Coronary artery (tissue), 2 donors: ENCODE data around the gene ASIC2.

Source experiments
- DNase-seq: peaks from one replicate; pipeline ENCODE4 v3.0.0-alpha.2; 2017; ENCODE audit warnings: low spot score
- H3K27ac ChIP-seq, 2 donors: fragments of 200-600 bp; sonication (generic); one replicate each; pipeline ENCODE4 v1.5.1; 2016 to 2019
- H3K4me3 ChIP-seq: fragments of 200-600 bp; sonication (generic); 2 replicates; pipeline ENCODE4 v1.5.1; 2016; ENCODE audit warnings: mild to moderate bottlenecking, moderate library complexity
- TF ChIP-seq, protein P1 (sequence below): fragments of 200-600 bp; sonication (generic); IDR thresholded peaks from one replicate; pipeline ENCODE4 v1.5.1; 2019; ENCODE audit warnings: antibody characterized with exemption

ASIC2 gene

DNA sequence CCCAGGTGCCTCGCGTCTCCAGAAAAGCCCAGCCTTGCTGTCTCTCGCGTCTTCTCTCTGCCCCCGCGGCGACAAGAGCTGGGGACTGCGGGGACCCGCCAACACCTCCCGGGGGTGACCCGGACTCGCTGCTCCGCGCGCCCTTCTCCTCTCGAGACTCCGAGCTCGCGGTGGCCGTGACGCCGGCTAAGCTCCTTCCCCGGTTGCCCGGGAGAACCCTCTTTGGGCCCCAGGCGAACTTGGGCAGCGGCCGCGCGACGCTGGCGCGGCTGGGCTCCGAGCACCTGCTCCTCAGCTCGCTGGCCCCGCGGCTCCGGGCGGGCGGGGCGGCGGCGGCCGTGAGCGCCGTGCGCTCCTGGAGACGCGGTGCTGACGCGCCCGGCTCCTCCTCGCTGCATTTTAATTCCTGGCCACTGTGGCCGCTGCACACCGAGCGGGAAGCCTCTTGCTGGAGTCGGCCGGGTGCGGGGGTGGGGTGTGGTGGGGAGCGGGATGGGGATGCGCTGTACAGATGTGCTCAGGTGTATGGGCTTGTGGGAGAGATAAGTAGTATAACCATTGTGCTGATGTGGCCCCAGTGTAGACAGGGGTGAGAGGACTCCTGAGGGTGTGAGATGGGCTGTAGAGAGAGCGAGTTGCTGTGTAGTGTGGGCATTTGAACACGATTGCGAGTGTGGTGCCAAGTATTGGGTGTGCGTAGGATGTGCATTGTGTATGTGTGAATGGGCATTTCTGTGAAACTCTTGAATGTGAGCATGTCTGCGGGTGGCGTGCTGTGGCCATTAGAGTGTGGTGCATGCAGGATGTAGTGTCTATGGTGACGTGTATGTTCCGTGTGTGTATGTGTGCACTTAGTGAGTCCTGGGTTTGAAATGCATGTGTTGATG, at the start of gene ASIC2:
Gene ASIC2 (minus strand): TSS at position 315 of the 887 bp plus-strand sequence.
- peak within 1 kb of the TSS; percentile 67 for H3K4me3 ChIP-seq
- no peak for DNase-seq
- TF ChIP-seq, protein P1, sequence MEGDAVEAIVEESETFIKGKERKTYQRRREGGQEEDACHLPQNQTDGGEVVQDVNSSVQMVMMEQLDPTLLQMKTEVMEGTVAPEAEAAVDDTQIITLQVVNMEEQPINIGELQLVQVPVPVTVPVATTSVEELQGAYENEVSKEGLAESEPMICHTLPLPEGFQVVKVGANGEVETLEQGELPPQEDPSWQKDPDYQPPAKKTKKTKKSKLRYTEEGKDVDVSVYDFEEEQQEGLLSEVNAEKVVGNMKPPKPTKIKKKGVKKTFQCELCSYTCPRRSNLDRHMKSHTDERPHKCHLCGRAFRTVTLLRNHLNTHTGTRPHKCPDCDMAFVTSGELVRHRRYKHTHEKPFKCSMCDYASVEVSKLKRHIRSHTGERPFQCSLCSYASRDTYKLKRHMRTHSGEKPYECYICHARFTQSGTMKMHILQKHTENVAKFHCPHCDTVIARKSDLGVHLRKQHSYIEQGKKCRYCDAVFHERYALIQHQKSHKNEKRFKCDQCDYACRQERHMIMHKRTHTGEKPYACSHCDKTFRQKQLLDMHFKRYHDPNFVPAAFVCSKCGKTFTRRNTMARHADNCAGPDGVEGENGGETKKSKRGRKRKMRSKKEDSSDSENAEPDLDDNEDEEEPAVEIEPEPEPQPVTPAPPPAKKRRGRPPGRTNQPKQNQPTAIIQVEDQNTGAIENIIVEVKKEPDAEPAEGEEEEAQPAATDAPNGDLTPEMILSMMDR, result no peak
- H3K27ac ChIP-seq, result no peak within 1 kb of the TSS

DNA sequence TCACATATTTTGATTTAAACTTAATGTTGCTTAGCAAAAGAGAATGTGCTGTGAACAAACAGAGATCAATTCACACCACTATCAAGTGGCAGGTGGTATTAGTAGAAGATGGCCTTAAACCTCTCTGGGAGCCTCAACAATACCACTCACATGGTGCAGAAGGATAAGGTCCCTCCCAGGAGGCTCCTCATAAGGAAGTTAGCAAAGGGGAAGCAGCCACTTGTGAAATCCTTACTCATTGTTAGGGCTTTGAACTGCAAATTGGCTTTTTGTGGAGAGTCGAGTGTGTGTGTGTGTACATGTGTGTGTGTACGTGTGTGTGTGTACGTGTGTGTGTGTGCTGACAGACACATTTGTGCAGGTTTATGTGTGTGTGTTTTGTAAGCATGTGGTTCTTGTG, 48.9 kb upstream of the ASIC2 start:
- Histone ChIP-seq H3K27ac (no peak overlapping the region), H3K4me3 (no peak overlapping the region)
- TF ChIP-seq, protein P1, result no peak
- no peak for DNase-seq

DNA sequence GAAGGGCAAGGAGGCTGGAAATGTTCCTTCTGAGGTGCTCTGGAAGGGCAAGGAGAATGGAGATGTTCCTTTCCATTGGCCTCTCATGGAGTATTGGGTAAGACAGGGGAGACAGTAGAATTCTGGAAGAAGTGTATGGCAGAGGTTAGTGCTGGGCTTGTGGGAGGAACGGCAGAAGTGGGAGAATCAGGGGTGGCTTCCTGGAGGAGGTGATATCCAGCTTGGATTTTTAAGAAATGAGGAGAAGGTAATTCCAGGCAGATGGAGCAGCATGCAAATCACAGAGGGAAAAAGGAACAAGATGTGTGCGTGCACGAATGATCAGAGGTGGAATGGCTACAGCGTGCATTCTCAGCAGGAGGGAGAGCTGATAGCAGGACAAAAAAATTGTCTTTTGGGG, 45.1 kb upstream of the ASIC2 start:
- no peak overlapping the region for H3K4me3 ChIP-seq
- TF ChIP-seq, protein P1, result no peak
- H3K27ac ChIP-seq, result no peak overlapping the region
- no peak for DNase-seq

DNA sequence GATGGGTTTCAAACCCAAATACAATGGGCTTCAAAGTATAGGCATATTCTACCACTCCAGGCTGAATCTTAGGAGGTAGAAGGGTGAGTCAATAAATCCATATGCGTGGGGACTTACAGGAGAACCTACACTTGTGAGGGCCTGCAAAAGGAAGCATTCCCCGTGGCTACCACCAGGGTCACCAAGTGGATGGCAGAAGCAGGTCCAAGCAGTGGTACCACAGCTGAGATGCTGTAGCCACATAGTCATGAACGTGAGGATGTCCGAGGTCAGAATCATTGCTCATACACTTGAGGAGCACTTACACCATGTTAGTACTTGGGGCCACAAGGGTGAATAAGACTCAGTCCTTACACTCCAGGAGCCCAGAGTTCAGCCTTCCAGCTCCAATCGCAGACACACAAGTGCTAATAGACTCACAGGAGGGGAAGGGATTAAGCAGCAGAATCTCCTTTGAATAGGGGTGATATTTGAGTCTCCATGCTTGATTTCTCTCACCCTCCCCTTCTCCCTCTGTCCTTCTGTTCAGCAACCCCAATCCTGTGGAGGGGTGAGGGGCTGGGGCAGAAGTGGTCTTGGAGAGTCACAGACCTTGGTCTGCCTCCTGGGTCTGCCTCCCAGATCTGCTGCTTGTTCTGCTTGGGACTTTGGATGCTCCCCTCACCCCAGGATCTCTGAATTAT, 42.5 kb upstream of the ASIC2 start:
- H3K4me3 ChIP-seq, result no peak overlapping the region
- H3K27ac ChIP-seq, result no peak overlapping the region
- no peak for DNase-seq
- TF ChIP-seq, protein P1, result no peak

DNA sequence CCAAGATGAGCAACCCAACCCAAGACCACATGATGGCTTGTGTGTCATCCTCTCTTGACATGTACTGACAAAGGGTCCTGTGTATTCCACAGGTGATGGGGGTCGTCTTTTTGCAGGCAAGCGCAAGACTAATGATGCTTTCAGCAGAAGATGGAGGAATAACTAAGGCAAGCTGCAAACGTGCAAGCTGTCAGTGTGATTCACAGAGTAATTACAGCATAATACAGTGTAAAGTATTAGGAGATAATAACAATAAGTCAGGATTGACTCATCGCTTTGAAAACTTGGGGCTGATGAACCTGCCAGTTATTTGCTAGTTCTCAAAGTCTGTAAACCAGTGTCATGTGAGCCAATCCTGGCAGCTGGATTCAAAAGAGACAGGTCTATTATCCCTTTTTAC, 41.6 kb upstream of the ASIC2 start:
- TF ChIP-seq, protein P1, result no peak
- DNase-seq, result no peak

DNA sequence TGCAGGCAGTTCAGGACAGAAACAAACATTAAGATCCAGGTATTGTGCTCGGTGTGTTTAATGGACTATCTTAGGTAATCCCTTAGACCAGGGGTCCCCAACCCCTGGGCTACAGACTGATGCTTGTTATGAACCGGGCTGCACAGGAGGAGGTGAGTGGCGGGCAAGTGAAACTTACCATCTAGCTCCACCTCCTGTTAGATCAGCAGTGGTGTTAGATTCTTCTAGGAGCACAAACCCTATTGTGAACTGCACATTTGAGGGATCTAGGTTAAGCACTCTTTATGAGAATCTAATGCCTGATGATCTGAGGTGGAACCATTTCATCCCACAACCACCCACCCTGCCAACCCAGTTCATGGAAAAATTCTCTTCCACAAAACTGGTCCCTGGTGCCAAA, 37.8 kb upstream of the ASIC2 start:
- TF ChIP-seq, protein P1, result no peak

More for the DNA sequence above, 41.6 kb upstream of the ASIC2 start:
- H3K27ac ChIP-seq, result no peak overlapping the region
- no peak overlapping the region for H3K4me3 ChIP-seq

DNA sequence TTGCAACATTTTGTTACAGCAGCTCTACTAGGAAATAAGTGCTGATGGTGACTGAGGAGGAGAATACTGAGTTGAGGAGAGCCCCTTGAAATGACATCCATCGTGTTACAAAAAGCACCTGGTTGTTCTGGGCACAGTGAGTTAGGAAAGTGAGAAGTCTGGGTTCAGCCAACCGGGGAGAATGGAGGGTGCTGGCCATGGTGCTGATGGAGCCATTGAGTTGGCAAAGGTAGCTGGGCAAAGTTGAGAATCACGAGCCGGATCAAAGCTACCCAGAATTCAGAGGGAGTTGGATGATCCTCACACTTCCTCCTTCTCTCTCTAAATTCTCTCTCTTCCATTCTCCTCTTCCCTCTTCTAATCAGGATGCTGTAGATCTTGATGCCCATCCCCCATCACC, 35.0 kb upstream of the ASIC2 start:
- Histone ChIP-seq H3K27ac (no peak overlapping the region), H3K4me3 (no peak overlapping the region)
- no peak for DNase-seq
- TF ChIP-seq, protein P1, result no peak

More for the DNA sequence above, 37.8 kb upstream of the ASIC2 start:
- DNase-seq, result no peak
- no peak overlapping the region for H3K4me3 ChIP-seq
- no peak overlapping the region for H3K27ac ChIP-seq
